ENCODE data around the gene CFAP299.

GRCh38 chr4:80463509-80463908, 128.0 kb downstream of the CFAP299 start:
- no peak for TF ChIP-seq CTCF (conservative IDR thresholded peaks at IDR 0.05; ENCODE audit: low read length)
- TF ChIP-seq EZH2phosphoT487 (IDR thresholded peaks at IDR 0.05; ENCODE audit: borderline replicate concordance, low read depth, low read length) = no peak
